ENCODE results near the gene SLA2.

The SLA2 gene

DNA sequence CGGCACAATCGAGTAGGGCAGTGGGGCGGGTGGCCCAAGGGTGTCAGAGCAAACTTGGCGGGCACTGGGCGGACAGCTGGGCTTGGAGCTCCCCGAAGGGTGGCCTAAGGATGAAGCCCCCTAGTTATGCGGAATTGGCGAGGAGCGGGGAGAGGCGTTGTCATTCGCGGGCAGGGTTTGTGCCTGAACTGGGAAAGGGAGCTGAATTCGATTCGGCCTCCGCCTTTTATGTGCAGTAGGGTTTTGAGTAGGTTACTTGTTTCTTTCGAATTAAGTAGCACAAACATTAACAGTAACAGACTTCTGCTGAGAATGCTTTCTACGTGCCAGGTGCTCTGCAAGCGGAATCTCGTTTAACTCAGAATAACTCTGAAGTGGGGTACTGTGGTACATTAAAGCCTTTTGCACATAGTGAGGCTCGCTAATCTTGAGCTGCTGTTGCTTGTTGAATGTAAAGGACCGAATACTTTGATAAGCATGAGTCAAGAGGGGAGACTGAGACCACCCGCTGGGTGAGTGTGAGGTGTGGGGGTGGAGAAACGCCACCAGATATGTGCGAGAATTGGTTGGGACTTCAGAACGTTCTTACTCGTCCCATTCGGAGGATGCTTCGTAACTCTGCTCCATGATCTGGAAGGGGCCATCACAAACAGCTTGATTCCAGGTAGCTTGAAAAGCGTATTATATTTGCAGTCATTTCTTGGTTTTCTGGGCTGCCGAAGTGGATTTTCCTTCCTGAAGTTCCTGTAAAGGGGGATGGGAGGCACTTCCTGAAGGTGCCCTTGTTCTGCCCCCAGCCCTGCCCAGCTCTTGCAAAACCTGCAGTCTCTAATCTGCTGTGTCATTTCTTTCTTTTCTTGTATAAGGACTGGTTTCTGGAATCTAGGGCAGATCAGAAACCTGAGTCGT is 39.6 kb downstream of the SLA2 start:
- DNase-seq = no peak

DNA sequence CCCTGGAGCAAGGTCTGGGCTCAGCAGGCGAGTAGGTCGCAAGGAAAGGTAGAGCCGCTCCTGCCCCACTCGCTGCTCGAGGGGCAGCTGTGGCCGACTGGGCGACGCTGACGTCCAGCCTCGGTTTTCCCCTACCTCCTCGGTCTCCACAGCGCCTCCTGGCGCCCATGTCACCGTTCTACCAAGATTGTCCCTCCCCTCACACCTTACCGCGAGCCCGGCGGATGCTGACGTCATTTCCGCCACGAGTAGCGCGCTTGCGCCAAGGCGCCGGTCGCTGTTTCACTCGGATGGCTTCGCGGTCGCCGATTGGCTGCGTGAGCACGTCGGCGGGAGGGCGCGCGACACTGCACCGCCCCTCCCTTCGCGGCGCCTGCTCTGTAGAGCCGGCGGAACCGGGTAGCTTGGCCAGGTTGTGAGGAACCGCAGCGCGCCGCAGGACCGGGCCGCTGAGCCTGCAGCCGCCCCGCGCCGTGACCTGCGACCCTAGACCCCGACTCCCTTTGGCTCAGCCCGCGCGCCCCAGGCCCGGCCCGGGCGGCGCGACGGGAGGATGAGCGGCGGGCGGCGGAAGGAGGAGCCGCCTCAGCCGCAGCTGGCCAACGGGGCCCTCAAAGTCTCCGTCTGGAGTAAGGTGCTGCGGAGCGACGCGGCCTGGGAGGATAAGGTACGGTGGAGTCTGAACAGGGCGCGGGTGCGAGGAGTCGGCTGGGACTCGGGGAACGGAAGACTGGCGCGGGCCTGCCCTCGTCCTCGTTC is 40.4 kb downstream of the SLA2 start, which contains the start of gene RAB5IF:
RAB5IF (plus strand) TSS at position 381 of the 759 bp plus-strand sequence; CDS start at position 554, 173 bp downstream.
- peak; percentile 89 for DNase-seq

DNA sequence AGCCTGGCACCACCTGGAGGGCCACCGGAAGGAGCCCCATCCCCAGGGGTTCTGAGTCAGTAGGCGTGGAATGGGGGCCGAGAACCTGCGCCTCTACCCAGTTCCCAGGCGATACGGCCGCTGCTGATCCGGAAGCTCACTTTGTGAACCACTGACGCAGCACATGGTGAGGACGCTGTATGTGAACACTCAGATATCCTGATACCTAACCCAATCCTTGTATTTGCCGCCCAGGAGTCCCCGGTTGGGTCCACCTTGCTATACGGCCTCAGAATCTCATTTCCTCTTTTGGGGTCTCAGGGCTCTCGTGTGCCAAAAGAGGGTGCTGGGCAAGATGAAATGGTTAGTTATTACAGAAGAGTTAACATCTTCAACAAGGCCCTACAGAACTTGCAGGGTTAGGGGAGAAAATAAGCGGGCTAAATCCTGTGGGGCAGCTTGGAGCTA is 41.0 kb downstream of the SLA2 start:
- DNase-seq = no peak

DNA sequence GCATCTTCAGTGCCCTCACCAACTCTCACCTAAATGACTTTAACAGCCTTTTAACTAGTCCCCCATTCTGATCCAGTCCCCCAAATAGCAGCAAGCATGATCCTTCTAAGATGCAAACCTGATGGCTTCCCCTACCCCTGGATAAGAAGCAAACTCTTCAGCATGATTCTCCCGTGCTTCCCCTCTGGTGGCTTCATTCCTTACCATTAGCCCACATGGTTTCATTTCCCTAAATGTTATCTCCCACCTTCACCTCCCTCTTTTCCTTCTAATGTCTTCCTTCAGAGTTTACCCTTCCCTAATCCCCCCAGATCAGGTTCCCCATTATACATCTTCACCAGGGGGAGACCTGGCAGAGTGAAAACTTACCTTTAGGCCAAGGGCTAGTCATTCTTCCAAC is 44.5 kb downstream of the SLA2 start:
- no peak for DNase-seq

DNA sequence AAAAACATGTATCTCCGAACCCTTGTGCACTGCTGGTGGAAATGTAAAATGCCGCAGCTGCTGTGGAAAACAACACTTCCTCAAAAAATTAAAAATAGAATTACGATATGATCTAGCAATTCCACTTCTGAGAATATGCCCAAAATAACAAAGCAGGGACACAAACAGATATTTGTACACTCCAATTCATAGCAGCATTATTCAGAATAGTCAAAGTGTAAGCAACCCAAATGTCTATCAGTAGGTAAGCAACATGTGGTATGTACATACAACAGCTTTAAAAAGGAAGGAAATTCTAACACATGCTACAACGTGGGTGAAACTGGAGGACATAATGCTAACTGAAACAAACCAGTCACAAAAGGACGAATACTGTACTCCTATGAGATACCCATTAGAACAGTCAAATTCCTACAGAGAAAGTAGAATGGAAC is 46.1 kb downstream of the SLA2 start:
- no peak for DNase-seq

DNA sequence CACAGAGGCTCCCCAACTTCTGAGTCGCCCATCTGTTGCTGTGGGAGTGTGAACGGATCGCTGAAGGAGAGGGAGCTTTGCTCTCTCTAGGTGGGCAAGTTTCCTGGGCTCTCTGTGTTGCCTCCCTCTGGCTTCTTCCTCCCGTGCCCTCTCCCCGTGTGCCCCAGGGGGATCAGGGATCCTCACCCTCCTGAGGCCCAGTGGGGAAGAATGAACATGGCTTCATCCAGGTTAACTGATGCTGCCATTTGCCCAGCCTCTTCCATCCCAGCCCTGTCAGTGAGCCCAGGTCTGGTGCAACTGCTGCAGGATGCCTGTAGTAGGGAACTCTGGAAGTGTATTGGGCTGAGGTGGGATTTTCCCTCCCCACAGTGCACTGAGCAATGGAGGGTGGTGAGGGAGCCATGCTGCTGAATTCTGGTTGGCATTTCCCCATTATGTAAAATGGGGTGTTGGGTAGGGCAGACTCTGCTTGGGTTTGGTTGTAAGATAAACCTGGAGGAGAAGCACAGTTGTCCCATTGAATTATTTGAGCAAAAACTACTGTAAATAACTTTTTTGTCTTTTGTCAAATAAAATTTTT is 52.6 kb downstream of the SLA2 start:
- no peak for DNase-seq

DNA sequence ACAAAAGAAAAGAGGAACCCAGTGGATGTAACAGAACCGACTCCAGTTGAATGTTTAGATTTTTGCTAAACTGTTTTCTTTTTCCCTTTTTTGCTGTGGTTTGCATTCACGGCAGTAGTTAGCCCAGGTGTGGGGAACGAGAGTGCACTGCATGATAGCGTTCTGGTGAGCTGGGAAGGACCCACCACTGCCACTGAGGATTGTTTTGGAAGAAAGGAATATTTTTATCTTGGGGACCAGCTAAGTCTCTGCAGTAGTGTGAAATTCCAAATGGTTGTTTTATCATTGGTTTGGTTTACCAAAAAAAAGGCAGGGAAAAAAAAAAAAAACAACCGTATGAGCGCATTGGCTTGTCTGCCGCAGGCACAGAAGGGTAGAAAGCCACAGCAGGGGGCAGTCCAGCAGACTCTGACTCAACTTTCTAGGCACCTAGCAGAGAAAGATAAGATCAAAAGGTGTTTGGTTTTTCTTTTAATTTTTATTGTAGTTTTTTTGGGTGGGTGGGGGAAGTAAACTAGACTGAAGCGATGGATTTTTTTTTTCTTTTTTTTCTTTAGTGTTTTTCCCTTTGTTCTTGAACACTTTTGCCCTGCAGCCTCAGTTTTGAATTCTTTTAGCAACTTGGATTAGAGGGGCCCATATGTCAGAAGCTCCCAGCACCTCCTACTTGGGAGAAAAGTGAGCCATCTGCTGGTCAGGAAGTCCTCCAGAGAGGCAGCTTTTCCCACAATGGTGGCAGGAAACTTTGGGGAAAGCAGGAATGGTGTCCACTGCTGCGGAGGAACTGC is 53.9 kb downstream of the SLA2 start:
- no peak for DNase-seq

DNA sequence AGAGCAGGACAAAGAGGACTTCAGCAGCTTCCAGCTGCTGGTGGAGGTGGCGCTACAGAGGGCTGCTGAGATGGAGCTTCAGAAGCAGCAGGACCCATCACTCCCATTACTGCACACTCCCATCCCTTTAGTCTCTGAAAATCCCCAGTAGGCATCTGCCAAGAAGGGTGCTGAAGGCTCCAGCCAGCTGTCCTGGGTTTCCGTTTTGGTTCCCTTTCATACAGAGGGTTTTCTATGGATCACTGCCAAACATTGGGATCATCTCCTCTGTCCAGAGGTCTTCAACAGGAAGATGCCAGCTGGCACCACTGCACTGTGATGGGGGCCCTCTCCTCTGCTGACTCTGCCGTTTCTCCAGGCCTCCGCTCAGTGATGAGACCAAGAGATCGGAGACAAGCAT is 54.7 kb downstream of the SLA2 start:
- no peak for DNase-seq

DNA sequence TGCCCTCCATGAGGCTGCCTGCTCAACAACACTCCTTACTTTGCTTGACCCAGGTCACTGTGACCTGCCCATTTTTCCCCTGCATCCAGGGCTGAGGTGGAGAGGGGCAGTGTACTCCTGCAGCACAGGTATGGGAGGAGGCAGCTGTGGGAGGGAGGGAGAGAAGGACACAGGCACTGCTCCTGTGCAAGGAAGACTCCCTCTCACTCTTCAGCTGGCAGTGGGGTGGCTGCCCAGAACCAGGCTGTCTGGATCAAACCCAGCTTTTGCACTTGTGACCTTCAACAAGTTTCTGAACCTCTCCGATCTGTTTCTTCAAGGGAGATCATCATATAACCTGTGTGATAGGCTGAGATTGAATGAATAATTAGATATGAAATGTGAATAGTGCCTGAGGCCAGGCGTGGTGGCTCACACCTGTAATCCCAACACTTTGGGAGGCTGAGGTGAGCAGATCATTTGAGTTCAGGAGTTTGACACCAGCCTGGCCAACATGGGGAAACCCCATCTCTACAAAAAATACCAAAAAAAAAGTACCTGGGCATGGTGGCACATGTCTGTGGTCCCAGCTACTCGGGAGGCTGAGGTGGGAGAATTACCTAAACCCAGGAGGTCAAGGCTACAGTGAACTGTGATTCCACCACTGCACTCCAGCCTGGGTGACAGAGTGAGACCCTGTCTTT is 58.5 kb downstream of the SLA2 start:
- DNase-seq = no peak

DNA sequence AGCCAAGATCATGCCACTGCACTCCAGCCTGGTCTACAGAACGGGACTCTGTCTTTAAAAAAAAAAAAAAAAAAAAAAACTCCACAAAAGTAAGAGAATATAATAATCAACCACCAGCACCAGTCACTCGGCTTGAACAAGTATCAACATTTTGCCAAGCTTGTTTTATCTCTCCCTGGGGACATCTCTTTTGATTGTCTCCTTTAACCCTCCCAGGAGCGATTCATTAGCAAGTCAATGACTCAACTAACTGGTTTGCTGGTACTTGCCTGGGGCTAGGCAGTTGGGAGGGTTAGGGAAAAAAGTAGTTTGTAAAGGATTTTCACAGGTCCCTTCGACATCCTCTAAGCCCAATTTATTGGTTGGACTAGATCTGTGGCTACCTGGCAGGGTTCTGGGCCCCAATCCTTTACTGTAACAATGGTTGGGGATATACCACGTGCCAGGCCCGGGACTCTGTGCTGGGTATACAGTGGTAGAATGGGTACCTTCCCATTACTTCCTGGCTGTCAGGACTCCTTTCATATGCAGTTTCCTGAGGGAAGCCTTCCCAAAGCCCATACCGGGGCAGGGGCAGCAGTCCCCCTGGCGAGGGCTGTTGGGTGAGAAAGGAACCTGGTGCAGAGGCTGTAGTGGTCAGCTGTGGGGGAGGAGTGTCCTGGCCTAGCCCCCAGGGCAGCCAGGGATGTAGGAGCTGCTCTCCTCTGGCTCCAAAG is 60.4 kb downstream of the SLA2 start:
- DNase-seq = no peak

DNA sequence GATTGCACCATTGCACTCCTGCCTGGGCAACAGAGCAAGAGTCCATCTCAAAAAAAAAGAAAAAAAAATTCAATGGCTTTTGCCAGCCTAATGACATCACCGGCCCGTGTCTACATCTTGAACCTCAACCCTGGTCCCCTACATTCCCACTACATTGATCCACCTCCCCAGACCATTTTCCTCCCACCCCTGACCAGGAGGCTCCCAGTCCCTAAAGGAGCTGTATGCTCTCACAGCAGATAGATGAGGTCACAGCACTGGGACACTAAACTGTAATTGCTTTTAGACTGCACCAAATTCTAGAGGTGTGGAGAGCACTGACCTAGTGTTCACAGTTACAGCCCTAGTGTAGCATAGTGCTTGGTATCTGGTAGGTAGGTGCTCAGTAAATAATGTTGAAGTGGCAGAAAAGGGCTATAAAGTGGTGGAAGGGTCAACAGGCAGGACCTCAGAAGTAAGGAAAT is 61.9 kb downstream of the SLA2 start:
- DNase-seq = no peak

DNA sequence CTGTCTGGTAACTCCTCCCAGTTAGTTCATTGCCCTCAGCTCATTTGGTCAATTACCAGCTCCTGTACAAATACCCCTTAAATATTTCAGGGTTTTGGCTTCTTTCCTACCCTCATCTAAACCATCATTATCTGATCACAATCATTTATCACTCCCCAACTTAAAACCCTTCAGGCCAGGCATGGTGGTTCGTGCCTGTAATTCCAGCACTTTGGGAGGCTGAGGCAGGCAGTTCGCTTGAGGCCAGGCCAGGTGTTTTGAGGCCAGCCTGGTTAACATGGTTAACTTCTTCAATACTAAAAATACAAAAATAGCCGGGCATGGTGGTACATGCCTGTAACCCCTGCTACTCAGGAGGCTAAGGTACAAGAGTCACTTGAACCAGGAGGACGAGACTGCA is 63.2 kb downstream of the SLA2 start:
- DNase-seq = no peak

DNA sequence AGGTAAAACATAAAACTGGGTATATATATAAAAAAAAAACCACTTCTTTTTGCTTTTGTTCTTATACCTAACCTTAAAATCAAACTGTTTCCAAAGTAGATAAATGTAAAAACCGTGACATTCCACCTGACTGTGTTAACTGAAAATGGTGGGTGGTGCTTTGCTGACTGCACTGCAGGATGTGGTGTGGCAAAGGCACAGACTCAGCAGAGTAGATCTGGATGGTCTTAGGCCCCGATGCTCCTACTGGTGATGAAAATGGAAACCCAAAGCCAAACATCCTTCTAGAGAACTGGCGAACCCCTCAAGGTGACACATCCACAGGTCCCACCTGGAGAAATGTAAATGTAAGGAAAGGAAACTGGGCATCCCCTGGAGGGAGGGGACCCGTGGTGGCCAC is 63.7 kb downstream of the SLA2 start:
- DNase-seq = no peak

DNA sequence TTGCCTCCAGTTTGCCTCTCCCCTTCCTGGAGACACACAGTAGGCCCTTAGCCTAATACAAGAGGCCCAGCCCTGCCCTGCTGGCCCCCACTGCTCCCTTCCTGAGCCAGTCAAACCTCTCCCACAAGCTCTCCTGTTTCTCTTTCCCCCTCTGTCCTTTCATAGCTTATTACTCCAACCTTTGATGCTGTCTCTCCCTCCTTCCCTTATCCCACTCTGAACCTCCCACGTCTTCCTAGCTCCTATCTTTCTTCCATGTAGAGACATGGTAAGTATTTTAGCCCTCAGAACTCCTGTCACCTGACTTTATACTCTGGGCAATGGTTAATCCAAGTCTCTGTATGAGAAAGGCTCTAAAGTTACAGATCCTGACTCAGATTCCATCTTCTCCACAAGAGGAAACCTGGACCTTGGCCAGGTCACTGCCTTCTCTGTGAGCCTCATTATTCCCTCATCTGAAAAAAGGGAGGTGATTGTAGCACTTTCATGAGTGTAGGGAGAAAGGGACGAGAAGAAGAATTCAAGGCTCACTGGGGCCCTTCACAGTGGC is 65.9 kb downstream of the SLA2 start:
- no peak for DNase-seq

DNA sequence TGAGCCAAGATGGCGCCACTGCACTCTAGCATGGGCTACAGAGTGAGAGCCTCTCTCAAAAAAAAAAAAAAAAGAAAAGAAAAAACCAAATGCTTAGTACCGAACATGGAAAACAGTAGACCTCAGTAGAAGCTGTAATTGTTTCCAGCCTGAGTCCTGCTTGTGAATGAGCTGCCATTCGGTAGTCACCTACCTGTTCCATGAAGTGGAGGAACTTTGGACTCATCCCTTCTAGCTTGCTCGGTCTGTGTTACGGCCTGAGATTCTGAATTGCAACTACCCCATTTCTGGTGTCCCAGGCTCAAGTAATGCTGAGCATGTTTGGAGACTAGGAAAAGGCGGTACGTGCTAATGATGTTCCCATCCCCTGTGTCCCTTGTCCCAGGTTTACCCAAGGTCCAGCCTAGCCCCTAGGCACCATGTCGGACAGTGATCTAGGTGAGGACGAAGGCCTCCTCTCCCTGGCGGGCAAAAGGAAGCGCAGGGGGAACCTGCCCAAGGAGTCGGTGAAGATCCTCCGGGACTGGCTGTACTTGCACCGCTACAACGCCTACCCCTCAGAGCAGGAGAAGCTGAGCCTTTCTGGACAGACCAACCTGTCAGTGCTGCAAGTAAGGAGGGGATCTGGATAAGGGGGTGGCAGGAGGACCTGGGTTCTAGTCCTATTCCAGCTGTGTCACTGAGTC is 67.5 kb downstream of the SLA2 start:
- no peak for DNase-seq

DNA sequence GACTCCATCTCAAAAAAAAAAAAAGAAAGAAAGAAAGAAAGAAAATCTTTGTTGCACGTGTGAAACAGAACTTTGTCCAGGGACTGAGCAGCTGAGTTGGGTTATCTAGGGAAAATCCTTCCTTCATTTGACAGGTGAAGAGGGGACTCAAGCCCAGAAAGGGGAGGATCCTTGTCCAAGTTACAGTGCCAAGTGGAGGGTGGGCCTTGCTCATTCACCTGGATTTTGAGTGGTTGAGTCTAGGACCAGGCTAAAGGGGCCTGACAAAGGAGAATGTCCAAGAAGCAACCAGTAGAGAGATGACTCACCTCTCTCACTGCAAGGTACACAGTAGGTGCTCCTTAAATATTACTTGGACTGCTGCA is 69.9 kb downstream of the SLA2 start:
- DNase-seq = no peak

DNA sequence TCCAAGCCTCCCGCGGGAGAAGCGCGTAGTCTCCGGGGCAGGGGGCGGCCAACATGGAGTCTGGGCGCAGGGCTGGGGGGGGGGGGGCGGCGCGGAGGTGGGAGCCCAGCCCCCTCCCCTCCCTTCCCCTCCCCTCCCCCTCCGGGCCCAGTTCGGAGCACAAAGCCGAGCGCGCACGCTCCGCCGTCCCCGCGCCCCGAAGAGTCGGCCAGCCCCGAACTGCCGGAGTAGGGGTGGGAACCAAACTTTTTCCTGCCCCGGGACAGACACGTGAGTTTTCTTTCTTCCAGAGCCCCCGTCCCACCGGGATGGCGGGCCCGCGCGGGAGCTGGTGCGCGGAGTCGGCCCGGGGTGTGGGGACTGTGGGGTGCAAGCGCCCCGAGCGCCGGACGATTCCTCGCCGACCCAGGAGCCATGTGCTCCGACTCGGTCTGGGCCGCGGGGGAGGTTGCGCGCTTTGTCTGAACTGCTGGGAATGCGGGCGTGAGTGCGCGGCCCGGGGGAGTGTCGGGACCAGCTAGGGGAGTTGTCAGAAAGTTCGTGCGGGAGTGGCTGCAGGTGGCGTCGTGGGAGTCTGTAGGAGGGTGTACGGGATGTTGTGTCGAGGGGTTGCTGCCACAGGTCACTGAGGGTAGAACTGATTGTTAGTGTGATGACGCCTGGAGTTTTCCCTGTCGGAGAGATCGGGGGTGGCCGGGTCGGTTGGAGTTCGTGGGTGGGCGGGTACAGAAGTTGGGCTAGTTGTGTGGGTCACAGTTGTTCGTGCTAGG is 71.4 kb downstream of the SLA2 start:
- DNase-seq = no peak

DNA sequence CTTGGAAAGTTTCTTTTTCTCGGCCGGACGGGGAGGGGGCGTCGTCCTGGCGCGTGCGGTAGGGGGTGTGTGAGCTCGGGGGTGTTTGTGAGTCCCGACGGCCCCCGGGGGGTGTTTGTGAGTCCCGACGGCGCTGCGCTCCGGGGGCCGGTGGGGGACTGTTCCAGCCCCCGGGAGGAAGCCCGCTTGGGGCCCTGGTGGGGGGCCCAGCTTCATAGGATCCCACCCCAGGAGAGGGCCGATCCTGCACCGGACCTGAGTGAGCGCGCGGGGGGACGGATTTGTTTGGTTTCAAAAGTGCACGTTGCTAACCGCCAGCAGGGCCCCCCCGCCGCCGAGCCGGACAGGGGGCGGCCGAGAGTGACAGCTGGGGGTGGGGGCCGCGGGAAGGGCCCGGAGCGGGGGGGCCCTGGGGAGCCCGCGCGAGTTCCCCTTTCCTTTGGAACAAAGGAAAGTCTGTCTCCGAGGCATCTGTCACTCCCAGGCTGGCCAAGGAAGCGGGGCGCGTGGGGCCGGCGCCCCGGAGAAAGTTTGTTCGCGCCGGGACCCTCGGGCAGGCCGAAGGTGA is 72.1 kb downstream of the SLA2 start:
- no peak for DNase-seq

DNA sequence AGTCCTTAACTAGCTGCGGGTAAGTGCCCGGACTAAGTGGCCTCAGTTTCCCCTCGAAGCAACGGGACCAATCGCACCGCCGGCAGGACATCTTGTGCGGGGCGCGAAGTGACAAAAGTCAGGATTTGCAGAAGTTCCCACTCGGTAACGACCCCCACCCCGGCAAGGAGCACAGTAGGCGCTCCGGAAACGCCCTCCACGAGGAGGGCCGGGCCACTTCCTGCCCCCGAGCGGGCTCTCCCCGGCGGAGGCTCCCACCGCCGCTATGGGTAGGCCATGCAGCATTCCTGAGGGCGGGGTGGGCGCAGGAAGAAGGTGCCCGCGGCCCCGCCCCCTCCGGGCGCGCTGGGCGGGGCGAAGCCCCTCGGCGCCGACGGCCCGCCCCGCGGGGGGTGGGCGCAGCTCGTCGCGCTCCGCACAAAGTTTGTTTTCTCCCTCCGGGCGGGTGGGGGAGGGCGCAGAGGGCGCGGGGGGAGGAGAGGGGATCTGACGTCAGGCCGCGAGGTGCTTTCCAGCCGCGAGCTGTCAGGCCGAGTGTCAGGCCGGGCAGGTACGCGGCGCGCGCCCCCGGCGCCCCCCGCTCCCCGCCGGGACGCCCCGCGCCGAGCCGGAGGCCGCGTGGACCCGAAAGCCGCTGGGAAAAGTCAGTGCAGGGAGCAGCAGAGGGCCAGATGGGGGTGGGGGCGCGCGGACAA is 72.7 kb downstream of the SLA2 start, which contains the start of gene TGIF2:
TGIF2 (plus strand) TSS at position 495 of the 695 bp plus-strand sequence. CDS start 5,178 bp downstream, outside the sequence.
- peak; percentile 35 for DNase-seq
